ENCODE measurements around the gene OR7A5. TPM values are rescaled to one million over a fixed set of nuclear protein-coding genes. Genes with fewer than 3 reads are reported as not detected.
A peak's percentile ranks its signal among the peaks of the same experiment; 100 is the strongest.
"Not testable (repeated sequence)": the region's sequence is repeated elsewhere in the genome, so short reads cannot be mapped to it uniquely, and the experiment has no call there.

OR7A5 gene
- total RNA-seq, 1 experiment from 2014 or later = not detected

DNA sequence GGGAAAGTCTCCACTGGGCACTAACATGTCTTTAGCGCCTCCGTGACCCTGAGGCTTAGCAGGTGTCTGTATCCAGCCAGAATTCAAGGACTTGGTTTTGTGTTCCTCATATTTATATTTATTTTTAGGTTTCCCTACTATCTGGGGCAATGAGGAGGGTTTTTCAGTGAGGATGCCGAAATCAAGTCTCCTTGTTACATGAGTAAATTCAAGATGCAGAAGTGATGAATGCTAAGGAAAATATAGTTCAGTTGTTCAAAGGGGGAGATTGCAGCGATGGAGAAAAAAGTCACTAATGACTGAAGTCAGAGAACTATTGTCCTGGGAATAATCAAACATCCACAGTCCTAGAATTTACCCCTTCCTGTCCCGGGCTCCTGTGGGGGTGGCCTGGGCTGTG, 55.8 kb downstream of the OR7A5 start (continued):
- TF ChIP-seq, protein P1, sequence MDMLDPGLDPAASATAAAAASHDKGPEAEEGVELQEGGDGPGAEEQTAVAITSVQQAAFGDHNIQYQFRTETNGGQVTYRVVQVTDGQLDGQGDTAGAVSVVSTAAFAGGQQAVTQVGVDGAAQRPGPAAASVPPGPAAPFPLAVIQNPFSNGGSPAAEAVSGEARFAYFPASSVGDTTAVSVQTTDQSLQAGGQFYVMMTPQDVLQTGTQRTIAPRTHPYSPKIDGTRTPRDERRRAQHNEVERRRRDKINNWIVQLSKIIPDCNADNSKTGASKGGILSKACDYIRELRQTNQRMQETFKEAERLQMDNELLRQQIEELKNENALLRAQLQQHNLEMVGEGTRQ (CRISPR knock-in tag; IDR thresholded peaks at IDR 0.05) = no peak
- TF ChIP-seq HMGA2 (CRISPR knock-in tag; IDR thresholded peaks at IDR 0.05) = no peak

DNA sequence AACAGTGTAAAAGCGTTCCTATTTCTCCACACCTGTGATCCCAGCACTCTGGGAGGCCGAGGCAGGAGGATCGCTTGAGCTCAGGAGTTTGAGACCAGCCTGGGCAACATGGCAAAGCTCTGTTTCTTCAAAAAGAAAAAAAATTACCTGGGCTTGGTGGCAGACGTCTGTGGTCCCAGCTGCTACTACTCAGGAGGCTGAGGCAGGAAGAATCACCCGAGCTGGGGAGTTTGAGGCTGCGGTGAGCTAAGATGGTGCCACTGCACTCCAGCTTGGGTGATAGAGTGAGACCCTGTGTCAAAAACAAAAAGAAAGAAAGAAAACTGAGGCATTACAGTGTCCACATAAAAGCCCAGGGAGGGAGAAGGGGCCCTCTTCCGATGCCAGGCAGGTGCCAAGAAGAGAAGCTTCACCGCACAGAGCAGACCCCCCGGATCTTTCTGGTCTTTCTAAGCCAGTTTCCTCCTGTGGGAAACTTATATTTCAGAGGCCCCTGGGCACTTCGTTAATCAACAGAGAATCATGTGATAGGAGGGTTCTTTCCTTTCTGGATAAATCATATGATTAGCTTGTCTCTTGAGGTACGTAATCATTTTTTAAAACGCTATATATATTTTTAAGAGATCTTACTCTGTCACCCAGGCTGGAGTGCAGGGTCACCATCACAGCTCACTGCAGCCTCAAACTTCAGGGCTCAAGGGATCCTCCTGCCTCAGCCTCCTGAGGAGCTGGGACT, 56.7 kb downstream of the OR7A5 start, which contains the start of gene ADGRE2:
Gene ADGRE2, minus strand, starts transcription at position 451 of the 736 bp plus-strand sequence. CDS start 1,804 bp downstream, outside the sequence.
- DNase-seq (ENCODE audit: low spot score); H3K27me3 Mint-ChIP-seq (ENCODE audit: low read depth); POLR2A ChIA-PET; H3K27ac Mint-ChIP-seq; ATAC-seq; H3K9me3 Mint-ChIP-seq; H3K36me3 Mint-ChIP-seq: not testable (repeated sequence)
- CTCF ChIA-PET = interaction anchor here (1.9 to 2.9 kb wide), 2 partner anchors 9 to 204 kb away, joined by 7 to 24 read pairs; no protein-coding TSS in a partner anchor
- peaks cover 12% of the 10 kb centered on the region for H3K4me1 Mint-ChIP-seq
- peak within 1 kb of the TSS; percentile 29; the same call in 1 of the 2 replicates for H3K4me3 Mint-ChIP-seq

DNA sequence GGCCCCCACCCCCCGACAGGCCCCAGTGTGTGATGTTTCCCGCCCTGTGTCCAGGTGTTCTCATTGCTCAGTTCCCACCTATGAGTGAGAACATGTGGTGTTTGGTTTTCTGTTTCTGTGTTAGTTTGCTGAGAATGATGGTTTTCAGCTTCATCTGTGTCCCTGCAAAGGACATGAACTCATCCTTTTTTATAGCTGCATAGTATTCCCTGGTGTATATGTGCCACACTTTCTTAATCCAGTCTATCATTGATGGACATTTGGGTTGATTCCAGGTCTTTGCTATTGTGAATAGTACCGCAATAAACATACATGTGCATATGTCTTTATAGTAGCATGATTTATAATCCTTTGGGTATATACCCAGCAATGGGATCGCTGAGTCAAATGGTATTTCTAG, 57.3 kb downstream of the OR7A5 start:
- H3K36me3 Mint-ChIP-seq; H3K27ac Mint-ChIP-seq; DNase-seq (ENCODE audit: low spot score); H3K27me3 Mint-ChIP-seq (ENCODE audit: low read depth); H3K9me3 Mint-ChIP-seq; H3K4me1 Mint-ChIP-seq; POLR2A ChIA-PET; ATAC-seq: not testable (repeated sequence)
- H3K4me3 Mint-ChIP-seq = peak overlapping the region; percentile 29; the same call in 1 of the 2 replicates
- CTCF ChIA-PET = interaction anchor here (1.7 to 2.9 kb wide), 3 partner anchors 9 to 204 kb away, joined by 7 to 24 read pairs (median 9); partner anchors contain the start of gene ZNF333

Other genes starting within 250 kb of the OR7A5 start
- gene ADGRE3, start 160.3 kb downstream of the OR7A5 start, total RNA-seq (2021) = not detected in 3 replicates
- gene ZNF333, start 145.1 kb downstream of the OR7A5 start, total RNA-seq (2021) = 13.5 to 16.2 TPM (median 14.8 TPM) in 3 replicates
- gene ADGRE2, start 56.6 kb downstream of the OR7A5 start, total RNA-seq (2021) = 3.0 to 4.0 TPM (median 3.2 TPM) in 3 replicates
- not detected in 3 replicates for gene OR7C1, start within 50 bp of the OR7A5 start, total RNA-seq (2021)
- gene OR7A10, start 13.7 kb upstream of the OR7A5 start, total RNA-seq (2021) = not detected in 3 replicates
- not detected in 3 replicates for gene OR7A17, start 50.9 kb upstream of the OR7A5 start, total RNA-seq (2021)
- gene OR7C2, start 106.3 kb upstream of the OR7A5 start, total RNA-seq (2021) = not detected in 3 replicates
- 12.0 to 16.1 TPM (median 14.1 TPM) in 3 replicates for gene SLC1A6, start 144.7 kb upstream of the OR7A5 start, total RNA-seq (2021)
- not detected in 3 replicates for gene CASP14, start 214.3 kb upstream of the OR7A5 start, total RNA-seq (2021)
- not detected in 3 replicates for gene OR1I1, start 247.0 kb upstream of the OR7A5 start, total RNA-seq (2021)

Measured in WTC11 (cell line).